PC-3 (cell line): ENCODE data around the gene TNP2. TPM values are rescaled to one million over a fixed set of nuclear protein-coding genes. Genes with fewer than 3 reads are reported as not detected.

ENCODE experiments used
- ATAC-seq: fragments of 200-7000 bp; cut with Tn5 transposase; 2 replicates; pipeline ENCODE4 v1.9.1; 2020; ENCODE audit warnings: mild to moderate bottlenecking, moderate library complexity
- BruUV-seq: library from RNA; stranded (reverse); fragments of 400-500 nt; replicated peaks from 2 replicates; lab custom pipeline; 2021; lab: Mats Ljungman, UMichigan
- CTCF ChIA-PET: fragments of 300-600 bp; sonication (Branson Sonifier 250); formaldehyde crosslinking; loops from one replicate; lab custom pipeline; 2022; ENCODE audit warnings: antibody characterized with exemption; lab: Charles Lee
- POLR2A ChIA-PET: fragments of 300-600 bp; sonication (Branson Sonifier 250); formaldehyde crosslinking; loops from one replicate; lab custom pipeline; 2022; ENCODE audit warnings: antibody characterized with exemption; ENCODE audit not compliant: unreplicated experiment; lab: Charles Lee
- DNase-seq: peaks from one replicate; pipeline ENCODE4 v3.0.0-alpha.2; 2015
- H2AFZ ChIP-seq: fragments of 300-600 bp; sonication (generic); 2 replicates; pipeline ENCODE4 v1.6.0; 2016; ENCODE audit warnings: antibody characterized with exemption, low read length
- H3F3A ChIP-seq: fragments of 300-600 bp; sonication (generic); one replicate; pipeline ENCODE4 v1.6.0; 2017; ENCODE audit warnings: antibody characterized with exemption, low read length, control low read depth, mild to moderate bottlenecking; ENCODE audit not compliant: unreplicated experiment
- H3K27ac ChIP-seq: fragments of 300-600 bp; sonication (generic); 2 replicates; pipeline ENCODE4 v1.5.1; 2016; ENCODE audit warnings: mild to moderate bottlenecking, low read length
- H3K27me3 ChIP-seq: fragments of 300-600 bp; sonication (generic); 2 replicates; pipeline ENCODE4 v1.6.1; 2016; ENCODE audit warnings: low read length, mixed read lengths
- H3K36me3 ChIP-seq: fragments of 300-600 bp; sonication (generic); 2 replicates; pipeline ENCODE4 v1.6.1; 2016; ENCODE audit warnings: low read depth, mixed run types, low read length, mixed read lengths
- H3K4me1 ChIP-seq: fragments of 300-600 bp; sonication (generic); 2 replicates; pipeline ENCODE4 v1.5.1; 2016; ENCODE audit warnings: low read length; ENCODE audit not compliant: insufficient read depth
- H3K4me2 ChIP-seq: fragments of 300-600 bp; sonication (generic); 2 replicates; pipeline ENCODE4 v1.6.0; 2016; ENCODE audit warnings: low read length
- H3K4me3 ChIP-seq: fragments of 300-600 bp; sonication (generic); 2 replicates; pipeline ENCODE4 v1.5.1; 2016; ENCODE audit warnings: mild to moderate bottlenecking, low read length, mixed read lengths
- H3K79me2 ChIP-seq: fragments of 300-600 bp; sonication (generic); 2 replicates; pipeline ENCODE4 v1.6.1; 2017; ENCODE audit warnings: low read length, mixed read lengths
- H3K9ac ChIP-seq: fragments of 300-600 bp; sonication (generic); 2 replicates; pipeline ENCODE4 v1.6.0; 2016; ENCODE audit warnings: mild to moderate bottlenecking, low read length
- H3K9me2 ChIP-seq: fragments of 300-600 bp; sonication (generic); replicated peaks from 2 replicates; pipeline ENCODE4 v1.6.1; 2016; ENCODE audit warnings: mixed run types, low read length, mixed read lengths
- H3K9me3 ChIP-seq: fragments of 300-600 bp; sonication (generic); 2 replicates; pipeline ENCODE4 v1.6.1; 2016; ENCODE audit warnings: low read length, mixed read lengths
- H4K20me1 ChIP-seq: fragments of 300-600 bp; sonication (generic); 2 replicates; pipeline ENCODE4 v1.6.1; 2016; ENCODE audit warnings: low read length, mixed read lengths
- EZH2 ChIP-seq: fragments of 300-600 bp; sonication (generic); IDR thresholded peaks from one replicate; pipeline ENCODE4 v1.6.1; 2017; ENCODE audit warnings: antibody characterized with exemption, mild to moderate bottlenecking, low read length; ENCODE audit not compliant: unreplicated experiment
- EZH2phosphoT487 ChIP-seq: fragments of 300-600 bp; sonication (generic); IDR thresholded peaks from 2 replicates; pipeline ENCODE4 v1.6.1; 2018; ENCODE audit warnings: mild to moderate bottlenecking, antibody characterized with exemption, low read length, borderline replicate concordance
- intact Hi-C: fragments of 100-400 bp; cut with micrococcal nuclease; formaldehyde crosslinking; loops from 2 replicates; pipeline ENCODE4 v1.9.0; 2023
- total RNA-seq: library from RNA; depleted of rRNA; stranded (reverse); fragments of >200 nt; gene quantifications from 2 replicates; pipeline ENCODE4 v1.2.3, GENCODE V29; 2014
- TF ChIP-seq, protein P1 (sequence below): fragments of 300-600 bp; sonication (generic); conservative IDR thresholded peaks from 2 replicates; pipeline ENCODE4 v1.5.1; 2017; ENCODE audit warnings: antibody characterized with exemption, low read depth, mild to moderate bottlenecking, low read length

Gene TNP2
- total RNA-seq, 1 experiment from 2014 or later, result not detected

DNA sequence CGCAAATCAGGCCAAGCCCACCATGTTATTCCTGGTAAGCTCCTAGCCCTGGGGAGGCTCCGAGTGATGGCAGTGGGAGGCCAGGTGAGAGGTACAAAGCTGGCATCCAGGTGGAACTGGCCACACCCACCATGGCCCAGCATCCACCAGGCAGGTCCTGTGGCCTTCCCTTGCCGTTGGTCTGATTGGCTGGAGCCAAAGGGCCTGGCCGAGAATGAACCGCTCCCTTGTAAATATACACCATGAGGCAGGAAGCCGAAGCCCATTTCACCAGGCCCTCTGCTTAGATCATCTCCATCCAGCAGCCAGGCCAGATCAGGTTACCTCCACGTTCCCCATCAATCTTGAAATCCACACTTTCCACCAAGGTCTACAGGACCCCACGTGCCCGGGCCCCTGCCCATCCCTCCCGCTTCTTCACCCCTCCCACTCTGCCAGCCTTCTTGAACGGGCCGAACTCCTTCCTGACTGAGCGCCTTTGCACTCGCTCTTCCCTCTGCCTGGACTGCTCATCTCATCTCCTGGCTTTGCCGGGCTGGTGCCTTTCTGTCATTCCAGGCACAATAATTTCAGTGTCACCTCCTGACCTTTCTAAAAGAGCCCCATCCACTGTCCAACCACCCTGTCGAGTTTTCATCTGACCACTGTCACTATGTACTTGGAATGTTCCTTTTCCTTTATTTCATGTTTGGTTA is 18.9 kb downstream of the TNP2 start:
- TF ChIP-seq, protein P1, sequence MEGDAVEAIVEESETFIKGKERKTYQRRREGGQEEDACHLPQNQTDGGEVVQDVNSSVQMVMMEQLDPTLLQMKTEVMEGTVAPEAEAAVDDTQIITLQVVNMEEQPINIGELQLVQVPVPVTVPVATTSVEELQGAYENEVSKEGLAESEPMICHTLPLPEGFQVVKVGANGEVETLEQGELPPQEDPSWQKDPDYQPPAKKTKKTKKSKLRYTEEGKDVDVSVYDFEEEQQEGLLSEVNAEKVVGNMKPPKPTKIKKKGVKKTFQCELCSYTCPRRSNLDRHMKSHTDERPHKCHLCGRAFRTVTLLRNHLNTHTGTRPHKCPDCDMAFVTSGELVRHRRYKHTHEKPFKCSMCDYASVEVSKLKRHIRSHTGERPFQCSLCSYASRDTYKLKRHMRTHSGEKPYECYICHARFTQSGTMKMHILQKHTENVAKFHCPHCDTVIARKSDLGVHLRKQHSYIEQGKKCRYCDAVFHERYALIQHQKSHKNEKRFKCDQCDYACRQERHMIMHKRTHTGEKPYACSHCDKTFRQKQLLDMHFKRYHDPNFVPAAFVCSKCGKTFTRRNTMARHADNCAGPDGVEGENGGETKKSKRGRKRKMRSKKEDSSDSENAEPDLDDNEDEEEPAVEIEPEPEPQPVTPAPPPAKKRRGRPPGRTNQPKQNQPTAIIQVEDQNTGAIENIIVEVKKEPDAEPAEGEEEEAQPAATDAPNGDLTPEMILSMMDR, result no peak
- TF ChIP-seq EZH2 (no peak), EZH2phosphoT487 (no peak)
- Histone ChIP-seq H3K9me3 (no peaks in the 10 kb centered on the region), H2AFZ (no peak overlapping the region), H3K9me2 (no peaks in the 10 kb centered on the region), H3K79me2 (peaks cover 22% of the 10 kb centered on the region), H3K4me2 (no peak overlapping the region), H4K20me1 (peaks cover 22% of the 10 kb centered on the region), H3F3A (no peaks in the 10 kb centered on the region), H3K4me3 (no peak overlapping the region), H3K9ac (no peak overlapping the region), H3K27me3 (no peaks in the 10 kb centered on the region), H3K36me3 (no peaks in the 10 kb centered on the region), H3K4me1 (peaks cover 17% of the 10 kb centered on the region), H3K27ac (no peak overlapping the region)
- BruUV-seq, result no TSS peak
- POLR2A ChIA-PET, result no interaction called here
- intact Hi-C loops, result loop anchor here (10.0 kb wide), 1 partner anchor 115 kb away; no protein-coding TSS in a partner anchor
- peak; percentile 19 for DNase-seq
- peak; percentile 30; the same call in 1 of the 2 replicates for ATAC-seq
- CTCF ChIA-PET, result no interaction called here

- no peaks in the 10 kb centered on the region for H3K36me3 ChIP-seq
- DNase-seq (no peak), ATAC-seq (no peak)
- H3K27ac ChIP-seq, result no peak overlapping the region
- no peaks in the 10 kb centered on the region for H3F3A ChIP-seq
- H4K20me1 ChIP-seq, result peaks cover 18% of the 10 kb centered on the region
- no peaks in the 10 kb centered on the region for H3K9me3 ChIP-seq
- no TSS peak for BruUV-seq
- H3K4me3 ChIP-seq, result no peak overlapping the region
- no peaks in the 10 kb centered on the region for H3K9me2 ChIP-seq
- no peak overlapping the region for H3K4me2 ChIP-seq
- CTCF ChIA-PET, result no interaction called here
- H3K79me2 ChIP-seq, result peaks cover 14% of the 10 kb centered on the region
- POLR2A ChIA-PET, result no interaction called here
- no peak overlapping the region for H2AFZ ChIP-seq
- H3K27me3 ChIP-seq, result no peaks in the 10 kb centered on the region
- no peak for TF ChIP-seq EZH2
- peaks cover 13% of the 10 kb centered on the region for H3K4me1 ChIP-seq
- H3K9ac ChIP-seq, result no peak overlapping the region
- intact Hi-C loops, result loop anchor here (10.0 kb wide), 1 partner anchor 115 kb away; no protein-coding TSS in a partner anchor
Observed at GRCh38 chr16:11249233-11250061, 19.7 kb downstream of the TNP2 start.

- H3K79me2 ChIP-seq, result peaks cover 1% of the 10 kb centered on the region; the same call in 1 of the 2 replicates
- no peak overlapping the region for H3K27ac ChIP-seq
- H3K27me3 ChIP-seq, result no peaks in the 10 kb centered on the region
- ATAC-seq (no peak), DNase-seq (peak; percentile 29)
- no peak overlapping the region for H2AFZ ChIP-seq
- H3K4me1 ChIP-seq, result 0 out of 2 replicates have a peak, but pooled peaks cover 1% of the 10 kb centered on the region
- H3K4me3 ChIP-seq, result no peak overlapping the region
- no peak for TF ChIP-seq EZH2
- intact Hi-C loops, result no loop called here
- H3F3A ChIP-seq, result no peaks in the 10 kb centered on the region
- no peaks in the 10 kb centered on the region for H3K9me2 ChIP-seq
- H4K20me1 ChIP-seq, result peaks cover 6% of the 10 kb centered on the region; the same call in 1 of the 2 replicates
- CTCF ChIA-PET, result no interaction called here
- H3K4me2 ChIP-seq, result no peak overlapping the region
- no peaks in the 10 kb centered on the region for H3K9me3 ChIP-seq
- no peak overlapping the region for H3K9ac ChIP-seq
- H3K36me3 ChIP-seq, result no peaks in the 10 kb centered on the region
- no TSS peak for BruUV-seq
- POLR2A ChIA-PET, result no interaction called here
Observed at GRCh38 chr16:11248133-11248532, 21.0 kb downstream of the TNP2 start.
